K562 (cell line): Measurements from ENCODE around the gene PMF1. TPM values are rescaled to one million over a fixed set of nuclear protein-coding genes. Genes with fewer than 3 reads are reported as not detected.

Experiments used
- BRD4 ChIP-seq: fragments of 200-600 bp; sonication (generic); IDR thresholded peaks from 2 replicates; pipeline ENCODE4 v1.6.1; 2017; ENCODE audit warnings: inconsistent platforms
- BRD9 ChIP-seq: fragments of 450-650 bp; IDR thresholded peaks from 2 replicates; pipeline ENCODE4 v1.6.1; 2018; ENCODE audit warnings: low read depth; ENCODE audit not compliant: partially characterized antibody
- CGGBP1 ChIP-seq: fragments of 250-450 bp; sonication (Bioruptor Pico); IDR thresholded peaks from 2 replicates; pipeline ENCODE4 v1.9.0; 2021; ENCODE audit warnings: mild to moderate bottlenecking
- ELF1 ChIP-seq: fragments of 200-800 bp; sonication (Bioruptor generic); IDR thresholded peaks from 2 replicates; pipeline ENCODE4 v1.6.1; 2016; ENCODE audit warnings: missing genetic modification characterization, missing compliant biosample characterization
- ESRRB ChIP-seq: fragments of 250-450 bp; sonication (Bioruptor Pico); IDR thresholded peaks from 2 replicates; pipeline ENCODE4 v1.5.0; 2020; ENCODE audit warnings: mild to moderate bottlenecking, moderate library complexity, borderline replicate concordance
- ETS1 ChIP-seq: conservative IDR thresholded peaks from 2 replicates; pipeline ENCODE4 v1.6.1; 2011; ENCODE audit warnings: low read depth, mild to moderate bottlenecking, low read length; ENCODE audit not compliant: control insufficient read depth
- ETS2 ChIP-seq: IDR thresholded peaks from 2 replicates; pipeline ENCODE4 v1.6.1; 2016; ENCODE audit warnings: borderline replicate concordance, missing genetic modification characterization, mild to moderate bottlenecking, moderate library complexity, missing compliant biosample characterization; ENCODE audit not compliant: poor library complexity, severe bottlenecking
- HMG20A ChIP-seq: fragments of 450-650 bp; formaldehyde crosslinking; conservative IDR thresholded peaks from 2 replicates; pipeline ENCODE4 v1.4.0; 2020; ENCODE audit warnings: mild to moderate bottlenecking, mixed read lengths
- HNRNPUL1 ChIP-seq: fragments of 200-400 bp; formaldehyde crosslinking; IDR thresholded peaks from 2 replicates; pipeline ENCODE4 v1.6.1; 2017; ENCODE audit warnings: low read length
- IFI16 ChIP-seq: fragments of 250-450 bp; sonication (Bioruptor Pico); IDR thresholded peaks from 2 replicates; pipeline ENCODE4 v2.1.2; 2022; ENCODE audit warnings: mild to moderate bottlenecking, inconsistent platforms
- MAFK ChIP-seq: IDR thresholded peaks from 2 replicates; pipeline ENCODE4 v1.6.1; 2011; ENCODE audit warnings: low read length, improper control_type of control experiment
- MAZ ChIP-seq, 2 experiments: fragments of 450-650 bp in 1 of 2; sonication (generic) in 1 of 2; formaldehyde crosslinking; IDR thresholded peaks in 1 of 2; conservative IDR thresholded peaks in 1 of 2; 2 replicates each; pipeline versions ENCODE4 v1.4.0 to v1.5.0; 2020; ENCODE audit warnings: mild to moderate bottlenecking in 1 of 2, missing genetic modification reagents in 1 of 2
- PCBP1 ChIP-seq: fragments of 200-400 bp; formaldehyde crosslinking; IDR thresholded peaks from 2 replicates; pipeline ENCODE4 v1.6.1; 2018; ENCODE audit warnings: mild to moderate bottlenecking, low read depth, low read length; ENCODE audit not compliant: poor library complexity, severe bottlenecking
- PHF21A ChIP-seq: fragments of 450-650 bp; IDR thresholded peaks from 2 replicates; pipeline ENCODE4 v1.6.1; 2017; ENCODE audit warnings: low read depth, borderline replicate concordance
- PHTF2 ChIP-seq: fragments of 250-450 bp; sonication (Bioruptor Pico); IDR thresholded peaks from 2 replicates; pipeline ENCODE4 v1.5.0; 2021; ENCODE audit warnings: mild to moderate bottlenecking
- SAFB ChIP-seq: fragments of 200-400 bp; formaldehyde crosslinking; IDR thresholded peaks from 2 replicates; pipeline ENCODE4 v1.6.1; 2017; ENCODE audit warnings: low read depth, low read length, borderline replicate concordance
- TRIM28 ChIP-seq: fragments of 450-650 bp; IDR thresholded peaks from 2 replicates; pipeline ENCODE4 v1.6.1; 2017
- ZBTB17 ChIP-seq: fragments of 450-650 bp; formaldehyde crosslinking; IDR thresholded peaks from 2 replicates; pipeline ENCODE4 v1.4.0; 2020; ENCODE audit warnings: mild to moderate bottlenecking
- ZEB2 ChIP-seq: fragments of 450-650 bp; IDR thresholded peaks from 2 replicates; pipeline ENCODE4 v1.6.1; 2016
- ZNF212 ChIP-seq: fragments of 450-650 bp; formaldehyde crosslinking; IDR thresholded peaks from 2 replicates; pipeline ENCODE4 v1.4.0; 2020; ENCODE audit warnings: mild to moderate bottlenecking
- ZNF407 ChIP-seq: fragments of 450-650 bp; IDR thresholded peaks from 2 replicates; pipeline ENCODE4 v1.6.1; 2016; ENCODE audit warnings: low read depth
- polyA plus RNA-seq, 8 experiments: library from polyadenylated mRNA; depleted of rRNA in 4 of 8; stranded (reverse) in 5 of 8; unstranded in 3 of 8; fragments of >200 nt; fragmentation: Nextera tagmentation in 2 of 8; fragmentation: Illumina TruSeq in 1 of 8; extraction: Ambion mirVana in 2 of 8; extraction: Trizol in 1 of 8; gene quantifications; 2 replicates each; pipeline versions ENCODE4 v1.2.1 to v1.2.3, GENCODE V29; 2011 to 2014; ENCODE audit warnings: inconsistent platforms in 1 of 8, missing spikeins in 1 of 8
- total RNA-seq, 7 experiments: library from RNA; depleted of rRNA in 6 of 7; stranded (reverse); fragments of >200 nt in 6 of 7; fragmentation: Illumina TruSeq in 2 of 7; extraction: Trizol in 2 of 7; gene quantifications; 2 replicates each; pipeline versions ENCODE4 v1.2.1 to v1.2.3, GENCODE V29; 2011 to 2021; ENCODE audit warnings: low replicate concordance in 1 of 7

The PMF1 gene
- total and polyA plus RNA-seq, 9 of the 15 experiments (the other 6 are each of a cell fraction or from before 2014, with no cell fraction given) = 9.4 to 92.9 (median 71.0) TPM

- TF ChIP-seq ZBTB17 (CRISPR knock-in tag) (no peak), SAFB (no peak), ELF1 (tag) (no peak), ESRRB (CRISPR knock-in tag) (no peak), MAZ (CRISPR knock-in tag; conservative IDR thresholded peaks at IDR 0.05 in 1 of 2, IDR thresholded peaks at IDR 0.05 in 1 of 2) (no peak), ZEB2 (no peak), ETS2 (tag) (no peak), ETS1 (no peak), ZNF212 (CRISPR knock-in tag) (no peak), PHTF2 (no peak), PCBP1 (no peak), ZNF407 (no peak), TRIM28 (no peak), BRD9 (no peak), PHF21A (no peak), IFI16 (CRISPR knock-in tag) (no peak), HMG20A (no peak), BRD4 (no peak), HNRNPUL1 (no peak), CGGBP1 (CRISPR knock-in tag) (no peak), MAFK (peak; percentile 83)
Measured at GRCh38 chr1:156214024-156214748, 1.4 kb downstream of the PMF1 start (continued).
